HepG2 (cell line): Measurements from ENCODE around the gene MRNIP. TPM values are rescaled to one million over a fixed set of nuclear protein-coding genes. Genes with fewer than 3 reads are reported as not detected.

Source experiments
- ARID2 ChIP-seq: sonication (generic); formaldehyde crosslinking; IDR thresholded peaks from 2 replicates; pipeline ENCODE4 v1.8.1; 2022; ENCODE audit warnings: mild to moderate bottlenecking, missing genetic modification reagents, borderline replicate concordance
- EZH2 ChIP-seq: conservative IDR thresholded peaks from 2 replicates; pipeline ENCODE4 v1.6.1; 2012; ENCODE audit warnings: mild to moderate bottlenecking, low read depth, low read length, moderate library complexity
- RAD21 ChIP-seq: fragments of 450-650 bp; formaldehyde crosslinking; IDR thresholded peaks from 2 replicates; pipeline ENCODE4 v1.5.0; 2020; ENCODE audit warnings: mild to moderate bottlenecking
- TBP ChIP-seq: sonication (generic); formaldehyde crosslinking; IDR thresholded peaks from 2 replicates; pipeline ENCODE4 v1.5.0; 2020; ENCODE audit warnings: missing genetic modification reagents
- ZFP90 ChIP-seq: sonication (generic); formaldehyde crosslinking; IDR thresholded peaks from 2 replicates; pipeline ENCODE4 v1.8.0; 2022; ENCODE audit warnings: missing genetic modification reagents, mild to moderate bottlenecking, inconsistent platforms, borderline replicate concordance
- ZNF335 ChIP-seq: sonication (generic); formaldehyde crosslinking; IDR thresholded peaks from 2 replicates; pipeline ENCODE4 v1.4.0; 2020; ENCODE audit warnings: missing genetic modification reagents
- ZNF33B ChIP-seq: sonication (generic); formaldehyde crosslinking; IDR thresholded peaks from 2 replicates; pipeline ENCODE4 v1.5.1; 2020; ENCODE audit warnings: mild to moderate bottlenecking, missing genetic modification reagents
- ZNF34 ChIP-seq: sonication (generic); formaldehyde crosslinking; IDR thresholded peaks from 2 replicates; pipeline ENCODE4 v1.4.0; 2020; ENCODE audit warnings: mild to moderate bottlenecking, missing genetic modification reagents, borderline replicate concordance
- ZNF407 ChIP-seq: sonication (generic); formaldehyde crosslinking; IDR thresholded peaks from one replicate; pipeline ENCODE4 v1.5.1; 2020; ENCODE audit warnings: mild to moderate bottlenecking, missing genetic modification reagents; ENCODE audit errors: not compliant biosample characterization
- ZNF768 ChIP-seq: sonication (generic); formaldehyde crosslinking; IDR thresholded peaks from 2 replicates; pipeline ENCODE4 v1.4.0; 2020; ENCODE audit warnings: missing genetic modification reagents
- polyA plus RNA-seq, 8 experiments: library from polyadenylated mRNA; depleted of rRNA in 3 of 8; stranded (reverse) in 7 of 8; unstranded in 1 of 8; fragments of >200 nt; fragmentation: Illumina TruSeq in 4 of 8; extraction: Trizol in 4 of 8; gene quantifications; 2 replicates each; pipeline versions ENCODE4 v1.2.1 to v1.2.3, GENCODE V29; 2011 to 2016; ENCODE audit warnings: low read depth in 4 of 8, missing spikeins in 1 of 8, mixed read lengths in 1 of 8; ENCODE audit not compliant: insufficient read depth in 1 of 8
- total RNA-seq, 5 experiments: library from RNA; depleted of rRNA; stranded (reverse); fragments of >200 nt; fragmentation: Illumina TruSeq; extraction: Trizol; gene quantifications; 2 replicates each; pipeline ENCODE4 v1.2.3, GENCODE V29; 2016; ENCODE audit warnings: low read depth in 1 of 5
- TF ChIP-seq, protein P1 (sequence below): sonication (generic); formaldehyde crosslinking; IDR thresholded peaks from 2 replicates; pipeline ENCODE4 v1.5.1; 2020; ENCODE audit warnings: missing genetic modification reagents, mild to moderate bottlenecking, borderline replicate concordance
- TF ChIP-seq, protein P2 (sequence below): sonication (generic); formaldehyde crosslinking; IDR thresholded peaks from 2 replicates; pipeline ENCODE4 v1.9.0; 2021; ENCODE audit warnings: mild to moderate bottlenecking, missing genetic modification reagents

Gene MRNIP
- total and polyA plus RNA-seq, 2 of the 13 experiments (the other 11 are each of a cell fraction or from before 2014, with no cell fraction given): 15.5 to 34.1 TPM

DNA sequence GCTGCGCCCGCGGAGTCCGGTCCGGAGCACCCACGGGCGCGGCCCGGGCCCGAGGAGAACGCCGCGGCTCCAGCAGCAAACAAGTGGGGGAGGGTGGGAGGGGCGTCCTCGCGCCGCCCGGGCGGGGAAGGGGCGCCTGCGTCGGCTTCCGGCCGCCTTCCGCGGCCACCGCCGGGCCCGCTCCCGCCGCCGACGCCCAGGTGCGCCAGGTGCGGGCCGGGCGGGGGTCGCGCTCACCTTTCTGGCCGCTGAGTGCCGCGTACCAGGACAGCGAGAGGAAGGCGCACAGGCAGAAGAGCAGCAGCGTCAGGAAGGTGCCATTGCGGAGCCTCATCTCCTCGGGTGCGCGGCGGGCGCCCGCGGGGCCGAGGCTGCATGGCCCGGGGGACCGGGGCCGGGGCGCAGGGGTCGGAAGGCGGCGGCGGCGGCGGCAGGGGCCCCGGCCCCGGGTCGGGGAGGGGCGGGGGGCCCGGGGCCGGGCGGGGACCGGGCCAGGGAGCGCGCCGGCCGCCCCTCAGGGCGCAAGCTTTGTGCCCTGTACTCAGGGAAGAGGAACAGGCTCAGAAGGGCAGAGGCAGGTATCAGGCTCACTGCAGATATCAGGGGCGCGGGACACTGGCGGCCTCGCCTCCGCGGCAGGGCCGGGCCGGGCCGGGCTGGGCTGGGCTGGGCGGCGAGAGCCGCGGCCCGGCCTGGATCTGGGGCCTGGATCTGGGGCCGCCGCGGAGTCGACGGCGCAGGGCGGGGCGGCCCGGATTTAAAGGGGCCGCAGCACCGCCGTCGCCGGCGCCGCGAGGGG is 52.2 kb downstream of the MRNIP start, which contains the start of gene MGAT4B (continued):
- TF ChIP-seq, protein P1, sequence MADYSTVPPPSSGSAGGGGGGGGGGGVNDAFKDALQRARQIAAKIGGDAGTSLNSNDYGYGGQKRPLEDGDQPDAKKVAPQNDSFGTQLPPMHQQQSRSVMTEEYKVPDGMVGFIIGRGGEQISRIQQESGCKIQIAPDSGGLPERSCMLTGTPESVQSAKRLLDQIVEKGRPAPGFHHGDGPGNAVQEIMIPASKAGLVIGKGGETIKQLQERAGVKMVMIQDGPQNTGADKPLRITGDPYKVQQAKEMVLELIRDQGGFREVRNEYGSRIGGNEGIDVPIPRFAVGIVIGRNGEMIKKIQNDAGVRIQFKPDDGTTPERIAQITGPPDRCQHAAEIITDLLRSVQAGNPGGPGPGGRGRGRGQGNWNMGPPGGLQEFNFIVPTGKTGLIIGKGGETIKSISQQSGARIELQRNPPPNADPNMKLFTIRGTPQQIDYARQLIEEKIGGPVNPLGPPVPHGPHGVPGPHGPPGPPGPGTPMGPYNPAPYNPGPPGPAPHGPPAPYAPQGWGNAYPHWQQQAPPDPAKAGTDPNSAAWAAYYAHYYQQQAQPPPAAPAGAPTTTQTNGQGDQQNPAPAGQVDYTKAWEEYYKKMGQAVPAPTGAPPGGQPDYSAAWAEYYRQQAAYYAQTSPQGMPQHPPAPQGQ (CRISPR knock-in tag): no peak
- TF ChIP-seq ZFP90 (CRISPR knock-in tag): no peak; the same call in 1 of the 2 replicates
- 0 out of 2 replicates have a peak, but pooled peaks have one; percentile 6 for TF ChIP-seq ZNF34
- TF ChIP-seq TBP (CRISPR knock-in tag): no peak
- TF ChIP-seq, protein P2, sequence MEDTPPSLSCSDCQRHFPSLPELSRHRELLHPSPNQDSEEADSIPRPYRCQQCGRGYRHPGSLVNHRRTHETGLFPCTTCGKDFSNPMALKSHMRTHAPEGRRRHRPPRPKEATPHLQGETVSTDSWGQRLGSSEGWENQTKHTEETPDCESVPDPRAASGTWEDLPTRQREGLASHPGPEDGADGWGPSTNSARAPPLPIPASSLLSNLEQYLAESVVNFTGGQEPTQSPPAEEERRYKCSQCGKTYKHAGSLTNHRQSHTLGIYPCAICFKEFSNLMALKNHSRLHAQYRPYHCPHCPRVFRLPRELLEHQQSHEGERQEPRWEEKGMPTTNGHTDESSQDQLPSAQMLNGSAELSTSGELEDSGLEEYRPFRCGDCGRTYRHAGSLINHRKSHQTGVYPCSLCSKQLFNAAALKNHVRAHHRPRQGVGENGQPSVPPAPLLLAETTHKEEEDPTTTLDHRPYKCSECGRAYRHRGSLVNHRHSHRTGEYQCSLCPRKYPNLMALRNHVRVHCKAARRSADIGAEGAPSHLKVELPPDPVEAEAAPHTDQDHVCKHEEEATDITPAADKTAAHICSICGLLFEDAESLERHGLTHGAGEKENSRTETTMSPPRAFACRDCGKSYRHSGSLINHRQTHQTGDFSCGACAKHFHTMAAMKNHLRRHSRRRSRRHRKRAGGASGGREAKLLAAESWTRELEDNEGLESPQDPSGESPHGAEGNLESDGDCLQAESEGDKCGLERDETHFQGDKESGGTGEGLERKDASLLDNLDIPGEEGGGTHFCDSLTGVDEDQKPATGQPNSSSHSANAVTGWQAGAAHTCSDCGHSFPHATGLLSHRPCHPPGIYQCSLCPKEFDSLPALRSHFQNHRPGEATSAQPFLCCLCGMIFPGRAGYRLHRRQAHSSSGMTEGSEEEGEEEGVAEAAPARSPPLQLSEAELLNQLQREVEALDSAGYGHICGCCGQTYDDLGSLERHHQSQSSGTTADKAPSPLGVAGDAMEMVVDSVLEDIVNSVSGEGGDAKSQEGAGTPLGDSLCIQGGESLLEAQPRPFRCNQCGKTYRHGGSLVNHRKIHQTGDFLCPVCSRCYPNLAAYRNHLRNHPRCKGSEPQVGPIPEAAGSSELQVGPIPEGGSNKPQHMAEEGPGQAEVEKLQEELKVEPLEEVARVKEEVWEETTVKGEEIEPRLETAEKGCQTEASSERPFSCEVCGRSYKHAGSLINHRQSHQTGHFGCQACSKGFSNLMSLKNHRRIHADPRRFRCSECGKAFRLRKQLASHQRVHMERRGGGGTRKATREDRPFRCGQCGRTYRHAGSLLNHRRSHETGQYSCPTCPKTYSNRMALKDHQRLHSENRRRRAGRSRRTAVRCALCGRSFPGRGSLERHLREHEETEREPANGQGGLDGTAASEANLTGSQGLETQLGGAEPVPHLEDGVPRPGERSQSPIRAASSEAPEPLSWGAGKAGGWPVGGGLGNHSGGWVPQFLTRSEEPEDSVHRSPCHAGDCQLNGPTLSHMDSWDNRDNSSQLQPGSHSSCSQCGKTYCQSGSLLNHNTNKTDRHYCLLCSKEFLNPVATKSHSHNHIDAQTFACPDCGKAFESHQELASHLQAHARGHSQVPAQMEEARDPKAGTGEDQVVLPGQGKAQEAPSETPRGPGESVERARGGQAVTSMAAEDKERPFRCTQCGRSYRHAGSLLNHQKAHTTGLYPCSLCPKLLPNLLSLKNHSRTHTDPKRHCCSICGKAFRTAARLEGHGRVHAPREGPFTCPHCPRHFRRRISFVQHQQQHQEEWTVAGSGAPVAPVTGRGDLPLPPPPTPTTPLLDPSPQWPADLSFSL (CRISPR knock-in tag): no peak
- TF ChIP-seq ZNF33B (CRISPR knock-in tag): no peak
- no peak for TF ChIP-seq ZNF335 (CRISPR knock-in tag)
- no peak for TF ChIP-seq ARID2 (CRISPR knock-in tag)
- no peak for TF ChIP-seq ZNF768 (CRISPR knock-in tag)
- no peak for TF ChIP-seq ZNF407 (CRISPR knock-in tag)
- no peak for TF ChIP-seq EZH2
- TF ChIP-seq RAD21 (CRISPR knock-in tag): peak; percentile 11; the same call in 1 of the 2 replicates
